ENCODE data around the gene NDOR1. TPM values are rescaled to one million over a fixed set of nuclear protein-coding genes. Genes with fewer than 3 reads are reported as not detected.

Gene NDOR1
- polyA plus RNA-seq, 1 experiment: 7.1 TPM

- CTCF ChIA-PET: interaction anchor here (1.1 kb wide), 1 partner anchor 33 kb away, joined by 3 read pairs; the partner anchor contains the start of gene RNF224
- DNase-seq (ENCODE audit: low read depth): no peak
- no peak for TF ChIP-seq CTCF (IDR thresholded peaks at IDR 0.05; ENCODE audit: insufficient read depth, low read depth, low read length)
- peaks cover 18% of the 10 kb centered on the region for H3K36me3 ChIP-seq (ENCODE audit: control insufficient read depth, insufficient read depth, low read length)
- no peak overlapping the region for H3K4me3 ChIP-seq (ENCODE audit: low read depth, low read length)
- POLR2A ChIA-PET: no interaction called here
- no peaks in the 10 kb centered on the region for H3K27me3 ChIP-seq (ENCODE audit: control insufficient read depth, insufficient read depth, low read length)
Measured at GRCh38 chr9:137194909-137195308, 10.6 kb upstream of the NDOR1 start.

- no peak for DNase-seq (ENCODE audit: low read depth)
- Histone ChIP-seq H3K4me3 (ENCODE audit: low read depth, low read length) (no peak overlapping the region), H3K27me3 (ENCODE audit: control insufficient read depth, insufficient read depth, low read length) (no peaks in the 10 kb centered on the region), H3K36me3 (ENCODE audit: control insufficient read depth, insufficient read depth, low read length) (peaks cover 10% of the 10 kb centered on the region)
- CTCF ChIA-PET: interaction anchor here (1.1 kb wide), 1 partner anchor 32 kb away, joined by 3 read pairs; the partner anchor contains the start of gene RNF224
- TF ChIP-seq CTCF (IDR thresholded peaks at IDR 0.05; ENCODE audit: insufficient read depth, low read depth, low read length): no peak
- POLR2A ChIA-PET: no interaction called here
Measured at GRCh38 chr9:137195525-137196220, 9.8 kb upstream of the NDOR1 start.

GRCh38 chr9:137198051-137198901, 7.2 kb upstream of the NDOR1 start:
- POLR2A ChIA-PET: no interaction called here
- Histone ChIP-seq H3K36me3 (ENCODE audit: control insufficient read depth, insufficient read depth, low read length) (no peaks in the 10 kb centered on the region; the same call in 1 of the 2 replicates), H3K4me3 (ENCODE audit: low read depth, low read length) (no peak overlapping the region), H3K27me3 (ENCODE audit: control insufficient read depth, insufficient read depth, low read length) (no peaks in the 10 kb centered on the region)
- no peak for TF ChIP-seq CTCF (IDR thresholded peaks at IDR 0.05; ENCODE audit: insufficient read depth, low read depth, low read length)
- CTCF ChIA-PET: interaction anchor here (0.5 to 1.0 kb wide), 2 partner anchors 21 to 146 kb away, joined by 3 read pairs; no protein-coding TSS in a partner anchor
- no peak for DNase-seq (ENCODE audit: low read depth)

DNA sequence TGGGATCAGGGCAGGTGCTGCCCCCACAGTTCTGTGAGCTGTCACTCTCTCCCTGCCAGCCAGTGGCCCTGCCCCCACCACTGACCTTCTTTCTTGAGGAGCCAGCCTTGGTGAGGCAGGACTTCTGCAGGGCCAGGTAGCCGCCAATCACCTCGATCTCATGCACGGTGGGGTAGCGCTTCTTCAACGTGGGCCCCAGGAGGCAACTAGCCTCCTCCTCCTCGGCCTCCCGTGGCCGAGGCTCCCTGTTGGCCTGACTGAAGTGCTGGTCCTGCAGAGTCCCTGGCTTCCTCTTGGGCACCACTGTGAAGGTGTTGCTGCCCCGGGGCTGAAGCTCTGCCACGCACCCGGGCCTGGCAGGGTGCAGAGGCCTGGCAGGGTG, 6.6 kb upstream of the NDOR1 start:
- no peaks in the 10 kb centered on the region; the same call in 1 of the 2 replicates for H3K36me3 ChIP-seq (ENCODE audit: control insufficient read depth, insufficient read depth, low read length)
- ChIA-PET CTCF (interaction anchor here (0.8 to 1.0 kb wide), 2 partner anchors 10 to 22 kb away, joined by 3 read pairs; no protein-coding TSS in a partner anchor), POLR2A (interaction anchor here (1.0 kb wide), 1 partner anchor 10 kb away, joined by 3 read pairs; no protein-coding TSS in a partner anchor)
- no peak for TF ChIP-seq CTCF (IDR thresholded peaks at IDR 0.05; ENCODE audit: insufficient read depth, low read depth, low read length)
- no peak for DNase-seq (ENCODE audit: low read depth)
- H3K27me3 ChIP-seq (ENCODE audit: control insufficient read depth, insufficient read depth, low read length): no peaks in the 10 kb centered on the region
- H3K4me3 ChIP-seq (ENCODE audit: low read depth, low read length): 0 out of 2 replicates have a peak overlapping the region, but pooled peaks have one; percentile 1
